HG02852 (cell line): ENCODE data around the gene KATNBL1.

ENCODE experiments used
- ATAC-seq: cut with Tn5 transposase; IDR thresholded peaks from one replicate; pipeline ENCODE4 v1.9.1; 2021; ENCODE audit warnings: mild to moderate bottlenecking, moderate library complexity; ENCODE audit not compliant: unreplicated experiment

KATNBL1 gene, protein sequence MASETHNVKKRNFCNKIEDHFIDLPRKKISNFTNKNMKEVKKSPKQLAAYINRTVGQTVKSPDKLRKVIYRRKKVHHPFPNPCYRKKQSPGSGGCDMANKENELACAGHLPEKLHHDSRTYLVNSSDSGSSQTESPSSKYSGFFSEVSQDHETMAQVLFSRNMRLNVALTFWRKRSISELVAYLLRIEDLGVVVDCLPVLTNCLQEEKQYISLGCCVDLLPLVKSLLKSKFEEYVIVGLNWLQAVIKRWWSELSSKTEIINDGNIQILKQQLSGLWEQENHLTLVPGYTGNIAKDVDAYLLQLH

DNA sequence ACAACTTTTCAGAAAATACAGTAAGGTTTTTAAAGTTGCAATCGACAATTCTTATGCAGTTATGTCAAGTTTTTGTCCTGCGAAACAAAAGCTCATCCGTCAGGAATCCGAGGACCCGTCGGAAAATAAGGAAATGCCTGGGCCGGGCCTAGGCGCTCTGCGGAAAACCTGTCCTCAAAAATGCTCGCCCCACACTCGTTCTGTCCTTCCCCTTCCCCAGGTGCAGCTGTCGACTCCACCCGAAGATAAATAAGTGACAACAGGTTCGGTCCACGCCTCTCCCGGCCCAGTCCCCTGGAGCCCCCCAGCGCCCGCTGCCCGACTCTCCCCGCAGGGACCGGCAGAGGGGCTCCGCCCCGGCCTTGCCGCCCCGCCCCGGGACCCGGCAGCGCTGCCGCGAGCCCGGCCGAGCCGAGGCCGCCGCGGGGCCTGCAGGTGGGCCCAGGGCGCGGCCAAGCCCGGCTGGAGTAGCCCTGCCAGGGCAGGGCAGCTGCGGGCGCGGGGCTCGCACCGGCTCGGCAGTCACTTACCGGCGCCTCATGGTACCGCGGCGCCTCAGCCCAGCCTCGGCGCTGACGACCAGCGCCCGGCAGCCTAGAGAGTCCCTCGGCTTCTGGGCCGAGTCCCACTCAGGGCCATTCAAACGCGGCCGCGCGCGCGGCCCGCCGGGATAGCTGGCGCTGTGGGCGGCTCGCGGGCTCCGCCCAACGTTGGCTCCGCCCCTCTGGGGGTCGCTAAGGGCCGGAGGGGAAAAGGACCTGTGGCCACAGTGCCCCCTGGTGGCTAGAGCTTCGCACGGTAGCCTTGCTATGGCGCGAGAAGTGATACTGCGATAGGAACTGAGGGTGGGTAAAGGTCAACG, at the start of gene KATNBL1:
TSS of gene KATNBL1 (minus strand) at position 676 of the 862 bp plus-strand sequence. CDS start 46,420 bp downstream, outside the sequence.
- ATAC-seq: peak; percentile 82

DNA sequence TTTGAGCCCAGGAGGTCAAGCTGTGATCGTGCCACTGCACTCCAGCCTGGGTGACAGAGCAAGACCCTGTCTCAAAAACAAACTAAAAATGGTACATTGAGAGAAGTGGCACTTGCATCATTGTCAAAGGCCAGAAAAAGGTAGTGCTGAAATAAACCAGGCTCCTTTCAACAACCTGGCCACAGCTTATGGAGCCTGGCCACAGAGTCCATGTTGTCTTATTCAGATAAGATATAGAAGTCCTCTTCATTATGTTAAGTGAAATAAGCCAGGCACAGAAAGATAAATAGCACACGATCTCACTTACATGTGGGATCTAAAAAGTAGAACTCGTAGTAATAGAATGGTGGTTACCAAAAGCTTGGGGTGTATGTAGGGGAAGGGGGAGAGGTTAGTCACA, 49.7 kb upstream of the KATNBL1 start:
- ATAC-seq: no peak

DNA sequence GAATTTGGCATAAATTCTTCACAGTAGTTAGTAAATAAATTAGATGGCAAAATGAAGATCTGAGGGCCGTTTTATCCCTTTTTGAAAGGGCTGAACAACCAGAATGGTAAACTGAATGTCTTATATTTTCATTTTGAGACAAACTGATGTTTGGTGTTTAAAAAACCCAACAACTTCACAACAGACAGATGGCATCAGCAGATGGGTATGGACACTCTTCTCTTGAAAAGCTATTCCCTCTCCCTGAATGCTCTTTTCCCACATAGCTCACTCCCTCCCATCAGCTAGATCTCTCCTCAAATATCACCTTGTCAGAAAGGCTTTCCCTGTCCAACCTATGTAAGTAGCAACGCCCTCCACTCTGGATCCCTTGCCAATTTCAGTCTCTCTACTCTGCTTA, 48.3 kb upstream of the KATNBL1 start:
- ATAC-seq: no peak

DNA sequence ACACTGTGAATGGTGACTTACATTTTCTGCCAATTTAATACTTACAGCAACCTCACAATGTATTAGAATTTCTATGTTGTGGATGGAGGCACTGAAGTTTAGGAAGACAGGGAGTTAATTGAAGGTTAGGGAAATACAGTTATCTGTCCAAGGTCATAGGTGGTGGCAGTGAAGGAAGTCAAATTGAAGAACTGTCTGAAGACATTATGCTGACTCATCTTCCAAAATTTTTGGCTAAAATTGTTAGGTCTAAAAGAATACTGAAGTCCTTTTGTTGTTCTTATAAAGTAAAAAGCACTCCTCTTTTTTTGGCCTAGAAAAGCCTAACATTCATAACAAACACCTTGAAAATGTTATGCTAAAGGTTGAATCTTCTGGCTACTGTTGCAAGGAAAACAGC, 42.6 kb upstream of the KATNBL1 start:
- no peak for ATAC-seq

DNA sequence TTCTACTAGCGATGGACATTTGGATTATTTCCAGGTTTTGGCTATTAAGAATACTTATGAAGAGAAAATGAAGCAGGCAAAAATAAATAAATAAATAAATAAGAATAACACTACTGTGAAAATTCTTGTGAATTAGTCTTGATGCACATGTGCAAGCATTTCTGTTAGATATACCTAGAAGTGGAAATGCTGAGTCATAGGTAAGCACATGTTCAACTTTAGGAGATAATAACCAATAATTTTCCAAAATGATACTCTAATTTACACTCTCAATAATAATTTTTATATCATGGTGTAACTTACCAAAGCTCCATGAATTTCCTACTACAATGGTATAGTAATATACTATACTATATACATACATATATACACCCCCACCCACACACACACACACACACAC, 38.3 kb upstream of the KATNBL1 start:
- ATAC-seq: no peak

DNA sequence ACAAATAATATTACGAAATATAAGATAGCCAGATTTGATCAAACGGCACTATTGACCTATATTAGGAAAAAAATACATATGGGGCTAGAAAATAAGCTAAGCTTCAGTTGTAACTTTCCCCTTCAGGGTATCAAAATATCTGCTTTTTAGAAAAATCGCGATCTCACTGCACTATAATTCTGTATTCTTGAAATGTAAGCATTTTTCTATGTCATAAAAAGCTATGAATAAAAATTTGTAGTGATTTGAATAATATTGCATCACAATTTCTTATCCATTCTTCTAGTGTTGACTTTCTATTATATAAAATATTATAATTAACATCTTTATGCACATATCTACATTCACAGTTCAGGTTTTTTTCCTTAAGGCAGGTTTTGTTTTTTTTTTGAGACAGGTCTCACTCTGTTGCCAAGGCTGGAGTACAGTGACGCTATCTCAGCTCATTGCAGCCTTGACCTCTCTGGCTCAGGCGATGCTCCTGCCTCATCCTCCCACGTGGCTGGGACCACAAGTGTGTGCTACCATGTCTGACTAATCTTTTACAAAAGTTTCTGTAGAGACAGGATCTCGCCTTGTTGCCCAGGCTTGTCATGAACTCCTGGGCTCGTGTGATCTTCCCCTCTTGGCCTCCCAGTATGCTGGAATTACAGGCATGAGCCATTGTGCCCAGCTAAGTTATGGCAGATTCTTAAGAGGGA, 36.5 kb upstream of the KATNBL1 start:
- no peak for ATAC-seq

DNA sequence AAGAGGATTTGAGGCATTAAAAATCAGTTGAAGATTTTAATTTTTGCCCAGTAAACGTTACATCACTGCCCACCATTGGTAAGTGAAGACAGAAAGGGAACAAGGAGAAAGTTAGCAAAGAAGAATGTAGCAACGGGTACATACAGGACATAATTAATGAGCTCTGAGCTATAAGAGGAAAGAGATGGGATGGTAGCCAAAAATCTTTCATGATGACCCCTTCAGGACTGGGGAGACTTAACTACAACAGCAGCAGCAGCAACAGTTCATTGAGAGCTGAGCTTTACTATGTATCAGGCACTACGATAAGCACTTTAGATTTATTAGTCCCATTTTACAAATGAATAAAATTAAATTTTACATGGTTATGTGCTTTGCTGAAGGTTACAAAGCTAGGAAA, 33.3 kb upstream of the KATNBL1 start:
- ATAC-seq: no peak

DNA sequence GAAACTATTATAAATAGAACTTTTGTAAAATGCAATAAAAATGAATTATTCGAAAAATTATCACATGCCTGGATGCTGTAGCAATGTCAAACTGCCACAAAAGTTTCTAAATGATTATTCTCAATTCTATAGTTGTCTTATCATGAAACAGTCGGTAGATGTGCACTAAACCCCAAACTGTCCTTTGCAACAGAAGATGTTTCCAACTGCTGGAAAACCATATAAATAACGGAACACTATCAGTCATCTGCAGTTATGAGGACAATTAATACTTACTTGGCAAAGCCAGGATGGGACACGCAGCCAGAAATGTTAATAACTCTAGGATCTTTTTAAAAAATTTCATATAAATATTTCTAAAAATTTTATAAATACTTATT, 32.4 kb upstream of the KATNBL1 start:
- no peak for ATAC-seq

DNA sequence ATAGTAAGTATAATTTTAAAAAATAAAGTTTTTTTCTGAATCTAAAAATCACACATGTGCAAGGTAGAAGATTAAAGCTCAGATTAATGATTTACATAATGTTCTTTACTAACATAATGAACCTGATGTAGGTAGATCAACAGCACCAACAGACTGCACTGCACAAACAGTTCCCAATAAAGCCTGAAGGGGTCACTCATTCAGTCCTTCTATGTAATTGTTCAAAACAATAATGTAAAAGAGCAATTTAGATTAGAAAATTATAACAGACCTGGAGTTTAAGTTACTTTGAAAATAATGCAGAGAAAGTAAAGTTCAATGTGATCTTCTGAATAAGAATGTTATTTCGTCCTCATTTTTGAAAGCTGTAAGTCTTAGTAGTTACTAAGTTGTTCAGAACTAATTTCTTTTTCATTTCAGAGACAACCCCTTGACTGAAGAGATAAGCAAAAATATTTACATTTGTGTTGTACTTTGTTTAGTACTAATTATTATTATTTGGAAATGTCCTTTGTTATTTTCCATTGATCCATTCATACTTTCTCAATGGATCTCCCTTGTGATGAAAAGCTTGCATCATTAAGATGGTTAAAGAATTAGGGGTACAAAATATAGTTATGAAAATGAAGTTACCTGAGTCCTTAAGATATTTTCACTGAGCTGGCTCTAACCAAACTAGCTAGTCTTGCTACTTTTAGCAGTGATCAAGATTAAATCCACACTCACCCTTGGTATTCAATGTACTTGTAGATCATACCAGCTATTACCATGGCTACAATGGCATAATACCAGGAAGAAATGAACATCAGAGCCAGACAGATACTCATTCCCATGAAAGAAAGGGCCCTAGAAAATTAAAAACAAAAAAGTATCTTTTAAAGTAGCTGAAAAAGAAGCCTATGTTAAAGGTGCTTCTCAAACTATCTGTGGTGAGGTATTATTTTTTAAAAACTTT, 31.8 kb upstream of the KATNBL1 start:
- ATAC-seq: no peak

DNA sequence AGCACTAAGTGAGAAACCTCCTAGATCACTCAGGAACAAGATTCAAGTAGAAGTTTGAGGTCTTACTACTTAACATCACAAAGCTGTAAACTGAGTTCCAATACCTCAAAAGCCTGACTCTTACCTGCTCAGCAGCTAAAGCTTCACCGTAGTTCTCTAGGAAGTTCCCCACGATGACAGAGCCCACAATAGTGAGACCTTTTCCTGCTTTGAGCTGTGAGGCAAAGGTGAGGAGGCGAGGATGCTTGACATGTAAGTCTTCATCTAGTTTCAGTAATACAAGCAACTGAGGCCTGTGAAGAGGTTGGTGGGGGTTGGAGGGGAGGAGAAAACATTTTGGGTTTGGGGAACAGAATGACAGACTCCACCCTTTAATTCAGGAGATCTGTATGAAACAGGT, 30.6 kb upstream of the KATNBL1 start:
- ATAC-seq: no peak

DNA sequence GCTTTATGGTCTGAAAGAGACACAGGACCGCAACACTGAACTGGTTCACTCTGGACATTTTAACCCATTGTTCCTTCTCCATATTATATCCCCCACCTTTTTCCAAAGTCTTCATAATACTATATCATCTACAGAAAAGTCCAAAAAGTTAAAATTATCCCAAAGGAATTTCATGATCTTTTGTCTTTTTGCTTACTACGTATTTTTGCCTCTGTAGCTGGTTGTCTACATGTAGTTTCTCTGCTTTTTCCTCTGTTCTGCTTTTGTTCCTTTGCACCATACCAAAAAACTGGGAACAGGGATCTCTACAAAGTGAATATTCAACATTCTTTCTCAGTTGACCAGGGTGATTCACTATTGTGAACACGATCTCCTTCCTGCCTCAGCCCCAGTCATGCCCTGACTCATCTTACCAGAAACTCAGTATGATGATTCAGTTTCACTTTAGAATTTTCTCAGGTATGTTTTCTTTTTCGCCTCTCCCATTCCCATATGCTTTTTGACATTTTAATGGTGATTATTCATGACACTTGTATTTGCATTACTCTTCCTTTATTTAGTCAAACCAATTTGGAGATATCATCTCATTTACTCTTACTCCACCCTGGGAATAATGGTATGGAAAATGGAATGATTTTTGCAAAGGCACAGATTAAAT, 29.4 kb upstream of the KATNBL1 start:
- ATAC-seq: no peak

DNA sequence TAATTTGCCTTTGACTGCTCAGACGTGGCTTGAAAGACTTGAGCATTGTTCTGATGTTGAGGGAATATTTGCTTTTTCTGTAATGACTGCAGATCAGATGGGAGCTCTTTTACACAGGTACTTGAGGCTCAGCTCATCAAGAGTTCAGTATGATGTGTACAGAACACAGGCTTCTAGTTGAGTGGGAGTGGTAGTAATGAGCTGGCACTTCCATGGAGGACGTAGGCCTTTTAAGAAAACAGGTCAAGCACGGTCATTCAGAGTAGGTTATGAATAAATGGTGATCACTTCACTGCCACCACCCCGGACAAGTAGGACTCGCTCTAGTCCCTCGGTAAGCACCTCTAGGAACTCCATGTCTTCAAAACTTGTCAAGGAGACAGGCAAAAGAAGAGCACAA, 23.7 kb upstream of the KATNBL1 start:
- no peak for ATAC-seq

DNA sequence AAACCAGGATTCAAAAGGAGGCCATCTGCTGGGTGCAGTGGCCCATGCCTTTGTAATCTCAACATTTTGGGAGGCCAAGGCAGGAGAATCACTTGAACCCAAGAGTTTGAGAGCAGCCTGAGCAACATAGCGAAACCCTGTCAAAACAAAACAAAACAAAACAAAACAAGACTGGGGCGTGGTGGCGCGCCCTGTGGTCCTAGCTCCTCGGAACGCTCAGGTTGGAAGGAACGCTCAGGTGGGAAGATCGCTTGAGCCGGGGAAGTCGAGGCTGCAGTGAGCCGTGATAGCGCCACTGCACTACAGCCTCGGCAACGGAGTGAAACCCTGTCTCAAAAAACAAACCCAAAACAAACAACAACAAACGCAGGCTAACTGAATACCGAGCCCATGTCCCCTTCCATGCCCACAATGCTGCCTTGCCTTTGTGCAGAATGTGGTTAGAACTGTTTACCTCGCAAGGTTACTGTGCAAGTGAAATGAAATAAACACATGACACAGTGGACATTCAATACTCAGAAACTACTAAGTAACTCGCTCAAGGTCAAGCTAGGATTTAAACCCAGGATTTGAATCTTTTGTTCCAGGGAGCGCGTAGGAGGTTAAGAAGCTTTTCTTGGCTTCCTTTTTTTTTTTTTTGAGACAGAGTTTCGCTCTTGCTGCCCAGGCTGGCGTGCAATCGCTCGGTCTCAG, 14.2 kb upstream of the KATNBL1 start:
- no peak for ATAC-seq

DNA sequence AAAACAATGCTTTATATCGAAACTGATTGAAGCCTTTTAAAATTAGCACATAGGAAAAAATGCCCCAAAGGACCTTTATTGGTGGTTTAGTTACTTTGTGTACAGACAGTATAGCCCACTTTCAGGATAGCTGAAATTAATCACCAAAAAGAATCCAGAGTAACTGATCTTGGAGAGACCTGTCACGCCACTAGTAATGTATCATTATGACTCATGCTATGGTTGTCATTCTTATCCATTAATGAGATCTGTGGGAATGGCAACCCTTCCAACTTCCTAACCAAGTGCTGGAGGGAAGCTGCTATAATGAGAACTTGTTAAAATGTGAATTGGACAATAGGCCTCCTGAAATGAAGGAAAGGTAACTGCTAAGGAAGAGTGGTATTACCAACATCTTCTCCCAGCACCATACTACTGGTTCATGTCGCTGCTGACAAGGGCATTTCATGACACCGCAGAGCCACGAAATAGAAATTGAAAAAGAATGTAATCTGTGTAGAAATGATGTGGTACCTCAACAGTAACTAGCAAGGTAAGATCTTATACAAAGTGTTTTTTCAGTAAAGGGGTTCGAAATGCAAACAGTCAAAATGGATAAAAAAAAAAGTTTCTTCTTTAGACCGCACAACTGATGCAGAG, 7.8 kb upstream of the KATNBL1 start:
- ATAC-seq: no peak

DNA sequence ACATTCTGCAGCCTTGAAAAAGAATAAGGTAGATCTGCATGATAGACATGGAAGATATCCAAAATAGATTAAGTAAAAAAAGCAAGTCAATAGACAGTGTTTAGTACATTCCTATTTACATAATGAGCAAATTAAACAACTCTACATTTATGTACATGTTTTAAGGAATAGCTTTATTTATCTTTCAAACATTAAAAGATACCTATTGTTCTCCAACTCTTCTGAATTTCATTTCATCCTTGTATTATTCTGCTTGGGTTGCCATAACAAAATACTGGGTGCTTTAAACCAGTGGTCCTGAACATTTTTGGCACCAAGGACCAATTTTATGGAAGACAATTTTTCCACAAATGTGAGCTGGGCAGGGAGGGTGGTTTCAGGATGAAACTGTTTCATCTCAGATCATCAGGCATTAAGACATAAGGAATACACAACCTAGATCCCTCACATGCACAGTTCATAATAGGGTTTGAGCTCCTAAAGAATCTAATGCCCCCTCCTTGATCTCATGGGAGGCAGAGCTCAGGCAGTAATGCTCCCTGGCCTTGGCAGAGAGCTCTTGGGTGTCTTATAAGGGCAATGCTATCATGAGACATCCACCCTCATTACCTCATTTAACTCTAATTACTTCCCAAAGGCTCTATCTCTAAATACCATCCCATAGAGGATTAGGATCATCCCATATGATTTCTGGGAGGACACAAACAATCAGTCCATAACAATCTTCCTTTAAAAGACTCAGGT, 6.8 kb upstream of the KATNBL1 start:
- ATAC-seq: no peak

DNA sequence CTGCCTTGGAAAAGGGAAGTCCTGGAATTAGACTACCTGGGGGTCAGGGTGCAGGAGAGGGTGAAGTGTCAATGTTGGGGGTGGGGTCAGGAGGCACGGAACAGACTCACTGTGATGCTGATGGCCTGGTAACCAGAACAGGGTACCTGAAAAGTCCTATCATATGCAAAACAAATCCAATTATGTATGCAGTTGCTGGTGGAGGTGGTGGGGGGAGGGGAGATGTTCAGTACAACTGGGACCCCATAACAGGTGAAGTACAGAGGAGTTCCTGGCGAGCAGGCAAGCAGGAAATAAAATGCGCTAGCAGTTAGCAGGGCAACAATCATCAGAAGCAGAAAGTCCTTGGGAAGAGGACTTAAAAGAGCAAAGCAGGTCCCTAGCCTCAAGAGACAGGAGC, 4.2 kb upstream of the KATNBL1 start:
- no peak for ATAC-seq

DNA sequence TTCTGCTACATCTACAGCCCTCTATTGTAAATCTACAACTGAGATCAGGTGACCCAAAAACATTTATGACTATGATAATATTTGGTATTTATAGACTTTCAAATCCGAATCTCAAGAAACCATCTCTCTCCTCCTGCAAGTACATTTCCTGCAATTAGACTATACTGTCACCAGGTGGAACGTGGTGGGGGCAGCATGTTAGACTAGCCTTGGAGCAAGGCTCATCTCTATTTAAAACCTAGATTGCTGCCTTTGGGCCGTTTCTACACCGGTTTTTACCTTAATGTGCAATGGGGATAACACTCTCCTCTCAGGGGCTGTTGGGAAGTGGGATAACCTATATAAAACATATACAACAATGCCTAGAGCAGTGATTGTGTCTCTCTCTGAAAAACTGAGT, 3.8 kb upstream of the KATNBL1 start:
- no peak for ATAC-seq

DNA sequence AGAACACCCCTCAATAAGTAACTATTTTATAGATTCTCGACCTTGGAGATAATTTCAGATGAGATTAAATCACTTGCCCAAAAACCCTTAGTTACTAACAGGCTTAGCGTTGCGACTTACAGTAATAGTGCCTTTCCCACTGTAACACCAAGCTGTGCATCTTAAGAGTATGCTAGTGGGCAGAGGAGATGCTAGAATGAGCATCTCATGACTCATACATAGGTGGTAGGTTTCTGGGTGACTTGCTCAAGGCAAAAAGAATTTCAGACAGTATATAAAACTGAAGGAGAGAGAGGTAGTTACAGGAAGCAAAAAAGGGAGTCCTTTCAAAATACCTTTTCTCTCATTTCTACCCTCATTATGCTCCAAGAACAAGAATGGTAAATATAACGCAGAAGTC, 3.9 kb downstream of the KATNBL1 start:
- ATAC-seq: no peak
